Measurements from ENCODE around the gene CNOT4. TPM values are rescaled to one million over a fixed set of nuclear protein-coding genes. Genes with fewer than 3 reads are reported as not detected.
"Not testable (repeated sequence)": the region's sequence is repeated elsewhere in the genome, so short reads cannot be mapped to it uniquely, and the experiment has no call there.

CNOT4 gene
- total RNA-seq, 2 experiments from 2014 or later, result 24.0 to 26.8 TPM

- DNase-seq, result no peak
- no peaks in the 10 kb centered on the region for H3K9me3 Mint-ChIP-seq
- H3K4me3 Mint-ChIP-seq, result no peak overlapping the region
- no peaks in the 10 kb centered on the region for H3K27me3 Mint-ChIP-seq
- CTCF ChIA-PET, result no interaction called here
- H3K4me1 Mint-ChIP-seq, result no peaks in the 10 kb centered on the region
- H3K27ac Mint-ChIP-seq, result no peak overlapping the region
- H3K36me3 Mint-ChIP-seq (ENCODE audit: low read depth), result no peaks in the 10 kb centered on the region
- POLR2A ChIA-PET, result no interaction called here
These were observed 176.0 kb downstream of the CNOT4 start for GRCh38 chr7:135333946-135334345.

GRCh38 chr7:135333200-135333599, 176.7 kb downstream of the CNOT4 start:
- POLR2A ChIA-PET, result no interaction called here
- Mint-ChIP-seq H3K36me3 (ENCODE audit: low read depth) (no peaks in the 10 kb centered on the region), H3K4me1 (no peaks in the 10 kb centered on the region), H3K9me3 (no peaks in the 10 kb centered on the region), H3K4me3 (no peak overlapping the region), H3K27me3 (no peaks in the 10 kb centered on the region), H3K27ac (no peak overlapping the region)
- no peak for DNase-seq
- CTCF ChIA-PET, result no interaction called here

GRCh38 chr7:135330088-135330487, 179.8 kb downstream of the CNOT4 start:
- Mint-ChIP-seq H3K9me3 (peaks cover 9% of the 10 kb centered on the region), H3K4me1 (no peaks in the 10 kb centered on the region), H3K27me3 (no peaks in the 10 kb centered on the region), H3K27ac (no peak overlapping the region), H3K4me3 (no peak overlapping the region), H3K36me3 (ENCODE audit: low read depth) (no peaks in the 10 kb centered on the region)
- ChIA-PET POLR2A (no interaction called here), CTCF (no interaction called here)
- no peak for DNase-seq

- Mint-ChIP-seq H3K36me3 (ENCODE audit: low read depth) (peaks cover 2% of the 10 kb centered on the region), H3K4me1 (no peaks in the 10 kb centered on the region), H3K9me3 (peaks cover 18% of the 10 kb centered on the region), H3K27me3 (no peaks in the 10 kb centered on the region), H3K4me3 (no peak overlapping the region), H3K27ac (no peak overlapping the region)
- DNase-seq, result no peak
- ChIA-PET POLR2A (no interaction called here), CTCF (no interaction called here)
These were observed 181.4 kb downstream of the CNOT4 start for GRCh38 chr7:135328526-135328925.

- Mint-ChIP-seq H3K4me3 (no peak overlapping the region), H3K27ac (no peak overlapping the region), H3K4me1 (no peaks in the 10 kb centered on the region), H3K27me3 (no peaks in the 10 kb centered on the region), H3K36me3 (ENCODE audit: low read depth) (peaks cover 2% of the 10 kb centered on the region), H3K9me3 (peaks cover 18% of the 10 kb centered on the region)
- POLR2A ChIA-PET, result no interaction called here
- CTCF ChIA-PET, result no interaction called here
- DNase-seq, result no peak
These were observed 181.8 kb downstream of the CNOT4 start for GRCh38 chr7:135328053-135328452.

GRCh38 chr7:135327458-135327857, 182.4 kb downstream of the CNOT4 start:
- no peaks in the 10 kb centered on the region for H3K27me3 Mint-ChIP-seq
- DNase-seq, result no peak
- CTCF ChIA-PET, result no interaction called here
- no peak overlapping the region for H3K4me3 Mint-ChIP-seq
- no peaks in the 10 kb centered on the region for H3K4me1 Mint-ChIP-seq
- H3K27ac Mint-ChIP-seq, result no peak overlapping the region
- POLR2A ChIA-PET, result no interaction called here
- peaks cover 2% of the 10 kb centered on the region for H3K36me3 Mint-ChIP-seq (ENCODE audit: low read depth)
- peaks cover 18% of the 10 kb centered on the region for H3K9me3 Mint-ChIP-seq

GRCh38 chr7:135326636-135327280, 183.1 kb downstream of the CNOT4 start:
- H3K4me1 Mint-ChIP-seq, result no peaks in the 10 kb centered on the region
- H3K27ac Mint-ChIP-seq, result no peak overlapping the region
- CTCF ChIA-PET, result no interaction called here
- peaks cover 18% of the 10 kb centered on the region for H3K9me3 Mint-ChIP-seq
- DNase-seq, result no peak
- no peak overlapping the region for H3K4me3 Mint-ChIP-seq
- H3K27me3 Mint-ChIP-seq, result no peaks in the 10 kb centered on the region
- POLR2A ChIA-PET, result no interaction called here
- H3K36me3 Mint-ChIP-seq (ENCODE audit: low read depth), result peaks cover 2% of the 10 kb centered on the region

GRCh38 chr7:135322571-135323340, 187.1 kb downstream of the CNOT4 start:
- Mint-ChIP-seq H3K9me3 (peaks cover 15% of the 10 kb centered on the region), H3K27me3 (no peaks in the 10 kb centered on the region), H3K4me1 (no peaks in the 10 kb centered on the region), H3K4me3 (no peak overlapping the region), H3K36me3 (ENCODE audit: low read depth) (peaks cover 2% of the 10 kb centered on the region), H3K27ac (no peak overlapping the region)
- POLR2A ChIA-PET, result no interaction called here
- CTCF ChIA-PET, result interaction anchor here (1.0 kb wide), 1 partner anchor 230 kb away, joined by 3 read pairs; no protein-coding TSS in a partner anchor
- DNase-seq, result no peak

- Mint-ChIP-seq H3K9me3 (peaks cover 14% of the 10 kb centered on the region), H3K27ac (no peak overlapping the region), H3K4me3 (no peak overlapping the region), H3K36me3 (ENCODE audit: low read depth) (peaks cover 2% of the 10 kb centered on the region), H3K27me3 (no peaks in the 10 kb centered on the region), H3K4me1 (no peaks in the 10 kb centered on the region)
- CTCF ChIA-PET, result interaction anchor here (0.7 kb wide), 2 partner anchors 43 to 1170 kb away, joined by 3 read pairs; no protein-coding TSS in a partner anchor
- POLR2A ChIA-PET, result no interaction called here
- no peak for DNase-seq
These were observed 188.3 kb downstream of the CNOT4 start for GRCh38 chr7:135321556-135321955.

GRCh38 chr7:135320953-135321352, 188.9 kb downstream of the CNOT4 start:
- H3K27me3 Mint-ChIP-seq; H3K36me3 Mint-ChIP-seq (ENCODE audit: low read depth); H3K27ac Mint-ChIP-seq; H3K4me3 Mint-ChIP-seq; DNase-seq; CTCF ChIA-PET; POLR2A ChIA-PET; H3K4me1 Mint-ChIP-seq: not testable (repeated sequence)
- peaks cover 14% of the 10 kb centered on the region for H3K9me3 Mint-ChIP-seq

- no peaks in the 10 kb centered on the region for H3K4me1 Mint-ChIP-seq
- H3K36me3 Mint-ChIP-seq (ENCODE audit: low read depth), result peaks cover 2% of the 10 kb centered on the region
- POLR2A ChIA-PET, result no interaction called here
- no peak overlapping the region for H3K27ac Mint-ChIP-seq
- CTCF ChIA-PET, result no interaction called here
- DNase-seq, result no peak
- no peaks in the 10 kb centered on the region for H3K27me3 Mint-ChIP-seq
- no peak overlapping the region for H3K4me3 Mint-ChIP-seq
- peaks cover 9% of the 10 kb centered on the region for H3K9me3 Mint-ChIP-seq
These were observed 189.6 kb downstream of the CNOT4 start for GRCh38 chr7:135320268-135320667.

- no peaks in the 10 kb centered on the region for H3K4me1 Mint-ChIP-seq
- H3K27ac Mint-ChIP-seq, result no peak overlapping the region
- ChIA-PET POLR2A (no interaction called here), CTCF (interaction anchor here (0.6 to 1.3 kb wide), 3 partner anchors 11 to 720 kb away, joined by 3 to 4 read pairs (median 3); no protein-coding TSS in a partner anchor)
- no peaks in the 10 kb centered on the region for H3K9me3 Mint-ChIP-seq
- DNase-seq, result no peak
- no peak overlapping the region for H3K4me3 Mint-ChIP-seq
- H3K27me3 Mint-ChIP-seq, result no peaks in the 10 kb centered on the region
- H3K36me3 Mint-ChIP-seq (ENCODE audit: low read depth), result no peaks in the 10 kb centered on the region
These were observed 192.1 kb downstream of the CNOT4 start for GRCh38 chr7:135317676-135318325.

- Mint-ChIP-seq H3K4me1 (no peaks in the 10 kb centered on the region), H3K27ac (no peak overlapping the region), H3K27me3 (no peaks in the 10 kb centered on the region), H3K9me3 (no peaks in the 10 kb centered on the region), H3K36me3 (ENCODE audit: low read depth) (no peaks in the 10 kb centered on the region), H3K4me3 (no peak overlapping the region)
- no peak for DNase-seq
- POLR2A ChIA-PET, result no interaction called here
- CTCF ChIA-PET, result no interaction called here
These were observed 193.1 kb downstream of the CNOT4 start for GRCh38 chr7:135316648-135317313.
